Hematopoietic multipotent progenitor cell treated with erythropoietin and hydrocortisone succinate and interleukin-3 and kit ligand, for 6 days (in vitro differentiated cells): ENCODE data around the gene MTHFD1L.

Source experiments
- DNase-seq: peaks from one replicate; pipeline ENCODE4 v3.0.0-alpha.2; 2015

The MTHFD1L gene

GRCh38 chr6:150866147-150866990 is 867 bp downstream of the MTHFD1L start:
- DNase-seq = peak; percentile 87

DNA sequence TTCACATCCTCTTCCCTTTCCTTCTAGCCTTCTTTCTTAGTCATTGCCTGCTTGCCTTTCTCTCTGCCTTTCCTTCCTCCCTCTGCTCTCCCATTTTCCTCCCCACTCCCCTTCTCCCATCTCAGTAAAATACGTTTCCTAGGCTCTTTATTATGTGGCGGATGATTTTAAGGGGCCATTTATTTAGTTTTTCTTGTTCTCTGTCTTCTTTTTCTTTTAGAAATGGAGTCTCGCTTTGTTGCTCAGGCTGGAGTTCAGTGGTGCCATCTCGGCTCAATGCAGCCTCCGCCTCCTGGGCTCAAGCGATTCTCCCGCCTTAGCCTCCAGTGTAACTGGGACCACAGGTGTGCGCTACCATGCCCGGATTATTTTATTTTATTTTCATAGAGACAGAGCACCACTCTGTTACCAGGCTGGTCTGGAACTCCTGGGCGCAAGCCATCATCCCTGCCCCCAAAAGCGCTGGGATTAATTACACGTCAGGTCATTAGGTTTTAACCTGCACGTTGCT is 1.5 kb downstream of the MTHFD1L start:
- no peak for DNase-seq

- no peak for DNase-seq
These were observed 3.3 kb downstream of the MTHFD1L start for GRCh38 chr6:150868759-150869158.

- no peak for DNase-seq
These were observed 8.7 kb downstream of the MTHFD1L start for GRCh38 chr6:150874179-150874578.

- DNase-seq = no peak
These were observed 10.3 kb downstream of the MTHFD1L start for GRCh38 chr6:150875841-150876240.

- DNase-seq = no peak
These were observed 11.1 kb downstream of the MTHFD1L start for GRCh38 chr6:150876598-150876997.

DNA sequence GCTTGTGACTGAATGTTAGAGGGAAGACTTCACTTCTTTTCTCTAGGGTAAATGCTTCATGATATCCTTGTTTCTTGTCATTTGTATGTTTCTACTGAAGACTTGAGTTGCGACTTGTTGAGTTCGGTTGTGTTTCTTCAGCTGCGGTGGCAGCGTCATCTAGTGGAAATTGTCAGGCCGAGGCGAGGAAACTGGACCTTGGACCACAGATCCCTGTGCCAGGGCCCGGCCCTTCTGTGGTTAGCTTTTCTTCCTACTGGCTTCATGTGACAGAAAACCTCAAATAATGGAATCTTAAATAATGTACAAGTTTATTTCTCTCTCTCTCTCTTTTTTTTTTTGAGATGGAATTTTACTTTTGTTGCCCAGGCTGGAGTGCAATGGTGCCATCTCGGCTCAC is 12.4 kb downstream of the MTHFD1L start:
- no peak for DNase-seq

GRCh38 chr6:150878347-150879213 is 13.1 kb downstream of the MTHFD1L start:
- no peak for DNase-seq

DNA sequence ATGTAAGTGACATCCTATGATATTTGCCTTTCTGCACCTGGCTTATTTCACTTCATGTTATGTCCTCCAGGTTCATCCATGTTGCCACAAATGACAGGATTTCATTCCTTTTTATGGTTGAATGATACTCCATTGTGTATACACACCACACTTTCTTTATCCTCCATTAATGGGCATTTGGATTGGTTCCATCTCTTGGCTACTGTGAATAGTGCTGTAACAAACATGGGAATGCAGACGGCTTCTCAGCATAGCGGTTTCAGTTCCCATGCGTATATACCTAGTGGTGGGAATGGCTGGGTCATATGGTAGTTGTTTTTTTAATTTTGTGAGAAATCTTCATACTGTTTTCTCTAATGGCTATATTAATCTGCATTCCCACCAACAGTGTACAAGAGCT is 14.8 kb downstream of the MTHFD1L start:
- DNase-seq = no peak

DNA sequence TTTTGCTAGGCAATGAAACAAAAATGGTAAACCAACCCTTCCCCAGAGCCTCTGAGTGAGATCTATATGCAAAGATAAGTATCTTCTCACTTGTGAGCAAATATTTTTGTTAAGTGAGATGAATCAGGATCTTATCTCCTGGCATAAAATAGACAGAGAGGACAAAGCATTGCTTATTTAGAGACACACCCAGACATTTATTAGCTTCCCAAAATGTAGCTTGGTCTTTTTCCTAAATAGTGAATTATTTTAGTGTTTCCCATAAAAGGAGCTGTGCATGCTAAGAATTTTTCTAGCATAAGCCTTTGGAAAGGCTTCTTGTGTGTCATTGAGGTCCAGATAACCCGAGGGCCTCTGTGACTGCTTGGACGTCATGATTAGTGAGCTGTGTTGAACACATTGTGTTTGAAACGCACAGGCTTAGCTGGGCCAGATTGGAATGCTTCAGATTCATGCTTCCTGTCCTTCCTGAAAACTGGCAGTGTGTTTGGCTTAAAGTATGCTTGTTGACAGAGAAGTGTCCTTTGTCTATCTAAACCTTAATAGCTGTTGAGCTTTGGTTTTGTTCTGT is 16.5 kb downstream of the MTHFD1L start:
- DNase-seq = no peak

DNA sequence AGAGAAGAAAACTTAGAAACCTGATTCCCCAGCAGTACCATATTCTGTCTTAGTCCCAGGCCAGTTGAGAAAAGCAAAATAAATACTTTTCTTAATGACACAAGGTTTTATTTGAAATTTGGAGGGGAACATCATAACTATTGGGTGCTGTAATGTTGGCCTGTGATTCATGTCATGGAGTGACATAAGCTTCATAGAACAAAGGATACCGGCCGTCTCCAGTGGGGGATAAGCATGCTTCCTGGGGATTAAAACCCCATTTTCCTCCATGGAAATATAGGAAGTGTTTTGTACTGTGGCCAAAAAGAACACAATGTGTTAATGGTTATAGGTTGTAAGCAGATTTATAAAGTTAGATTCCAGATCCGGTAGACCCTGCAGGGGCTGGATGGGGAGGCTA is 18.0 kb downstream of the MTHFD1L start:
- no peak for DNase-seq

- no peak for DNase-seq
These were observed 20.7 kb downstream of the MTHFD1L start for GRCh38 chr6:150886155-150886554.

GRCh38 chr6:150887978-150888563 is 22.6 kb downstream of the MTHFD1L start:
- no peak for DNase-seq

- DNase-seq = no peak
These were observed 24.8 kb downstream of the MTHFD1L start for GRCh38 chr6:150890346-150890745.

DNA sequence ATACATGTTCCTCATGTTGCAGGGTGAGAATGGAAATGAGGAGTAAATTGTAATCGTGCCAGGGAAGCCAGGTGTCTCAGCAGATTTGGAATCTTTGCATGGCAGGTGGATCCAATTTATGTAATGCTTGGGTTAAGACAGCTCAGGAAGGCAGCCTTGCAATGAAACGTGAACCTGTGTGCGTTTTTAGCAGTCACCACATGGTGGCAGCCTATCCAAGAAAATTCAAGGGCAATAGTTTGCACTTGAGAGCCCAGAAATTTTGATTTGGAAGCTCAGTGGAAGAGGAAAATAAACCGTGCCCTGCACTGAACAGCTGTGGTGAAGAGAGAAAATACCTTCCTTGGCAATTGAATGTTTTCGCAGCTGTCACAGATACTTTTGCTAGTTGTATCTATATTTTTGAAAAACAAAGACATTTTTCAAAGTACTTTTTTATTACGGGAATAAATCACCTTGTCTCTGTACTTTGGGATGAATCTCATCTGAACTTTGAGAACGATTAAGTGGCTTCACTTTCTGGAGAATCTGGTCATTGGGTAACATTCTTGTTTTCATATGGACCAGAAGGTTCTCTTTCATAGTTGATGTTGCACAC is 26.5 kb downstream of the MTHFD1L start:
- DNase-seq = peak; percentile 79

DNA sequence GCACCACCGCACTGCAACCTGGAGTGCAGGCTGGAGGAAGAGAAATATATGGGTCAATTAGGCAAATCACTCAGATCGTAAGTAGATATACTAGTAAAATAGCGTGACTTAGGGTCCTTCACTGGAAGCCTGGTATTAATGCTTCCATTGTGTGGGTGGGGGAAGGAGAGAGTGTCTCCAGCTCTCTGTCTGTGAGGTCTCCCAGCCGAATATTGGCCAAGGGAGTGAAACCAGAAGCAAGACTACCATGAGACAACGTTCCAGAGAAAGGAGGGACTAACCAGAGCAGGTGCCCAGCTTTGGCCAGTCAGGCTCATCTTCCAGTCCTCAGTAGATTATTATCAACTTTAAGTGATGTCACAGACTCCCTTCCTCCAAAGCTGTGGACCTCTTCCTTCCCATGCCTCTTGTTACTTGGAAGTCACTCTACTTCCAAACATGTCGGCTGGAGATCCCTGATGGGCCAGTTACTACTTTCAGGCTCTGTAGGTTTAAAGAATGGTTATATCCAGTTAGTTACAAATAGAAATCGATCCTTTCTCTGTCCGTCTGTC is 28.8 kb downstream of the MTHFD1L start:
- no peak for DNase-seq

- DNase-seq = peak; percentile 18
These were observed 29.5 kb downstream of the MTHFD1L start for GRCh38 chr6:150894935-150895552.

GRCh38 chr6:150895928-150896632 is 30.6 kb downstream of the MTHFD1L start:
- peak; percentile 27 for DNase-seq

GRCh38 chr6:150897400-150897943 is 32.0 kb downstream of the MTHFD1L start:
- DNase-seq = no peak

- no peak for DNase-seq
These were observed 33.1 kb downstream of the MTHFD1L start for GRCh38 chr6:150898399-150899170.
